NCI-H1417 (cell line): ENCODE results near the gene WNK4.
"Not testable (repeated sequence)": the region's sequence is repeated elsewhere in the genome, so short reads cannot be mapped to it uniquely, and the experiment has no call there.

Source experiments
- DNase-seq, 3 experiments: peaks; one replicate each; lab custom pipeline; 2025; lab: John Stamatoyannopoulos, UW

The WNK4 gene

DNA sequence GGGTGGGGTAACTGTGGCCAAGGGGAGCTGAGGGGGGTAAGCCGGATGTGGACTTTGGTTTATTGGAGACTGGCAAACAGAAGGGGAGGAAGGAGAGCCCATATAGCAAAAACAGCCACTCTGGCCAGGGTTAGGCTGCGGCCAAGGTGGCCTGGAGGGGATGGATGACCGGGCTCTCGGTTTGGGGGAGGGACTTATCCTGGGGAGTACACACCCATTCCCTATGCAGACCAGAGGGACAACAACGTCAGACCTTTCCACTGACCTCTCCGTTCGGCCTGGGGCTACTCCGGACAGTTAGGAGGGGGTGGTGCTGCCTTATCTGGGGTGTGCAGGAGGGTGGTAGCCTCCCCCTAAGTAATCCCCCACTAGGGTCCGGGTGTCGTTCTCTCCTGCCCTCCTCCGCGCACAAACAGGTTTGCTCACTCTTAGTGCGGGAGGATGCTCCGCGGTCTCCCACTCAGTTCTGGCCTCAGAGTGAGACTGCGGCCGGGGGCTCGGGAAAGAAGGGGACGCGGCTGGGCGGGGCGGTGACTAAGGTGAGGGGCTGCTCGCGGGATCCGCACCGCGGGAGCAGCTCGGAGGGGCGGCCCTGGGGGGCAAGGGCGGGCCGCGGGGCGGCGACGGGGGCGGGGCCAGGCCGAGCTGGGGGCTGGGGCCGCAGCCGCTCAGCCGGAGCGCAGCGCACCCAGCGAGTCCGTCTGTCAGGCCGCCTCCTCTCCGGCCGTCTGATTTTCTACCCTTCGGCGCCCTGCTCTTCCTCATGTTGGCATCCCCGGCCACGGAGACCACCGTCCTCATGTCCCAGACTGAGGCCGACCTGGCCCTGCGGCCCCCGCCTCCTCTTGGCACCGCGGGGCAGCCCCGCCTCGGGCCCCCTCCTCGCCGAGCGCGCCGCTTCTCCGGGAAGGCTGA is at the start of gene WNK4:
WNK4 (plus strand) TSS at position 675 of the 915 bp plus-strand sequence; CDS start at position 764, 89 bp downstream.
- no peak for DNase-seq

DNA sequence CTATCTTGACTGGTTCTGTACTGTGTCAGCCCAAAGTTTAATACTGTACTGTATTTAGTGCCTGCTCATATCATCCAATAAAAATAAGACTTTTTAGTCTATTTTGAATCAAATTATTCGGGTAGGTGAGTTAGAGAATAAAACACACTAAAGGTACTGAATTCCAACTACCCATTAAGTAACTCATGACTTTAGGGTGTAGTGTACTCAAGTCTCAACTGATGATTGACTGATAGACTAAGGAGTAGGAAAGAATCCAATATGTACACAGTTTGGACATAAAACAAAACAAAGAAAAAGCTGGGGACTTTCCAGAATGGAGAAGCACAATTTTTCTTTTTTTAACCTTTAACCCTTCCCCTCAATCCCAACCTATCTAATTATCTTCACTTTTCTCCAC is 39.7 kb upstream of the WNK4 start:
- DNase-seq: no peak

DNA sequence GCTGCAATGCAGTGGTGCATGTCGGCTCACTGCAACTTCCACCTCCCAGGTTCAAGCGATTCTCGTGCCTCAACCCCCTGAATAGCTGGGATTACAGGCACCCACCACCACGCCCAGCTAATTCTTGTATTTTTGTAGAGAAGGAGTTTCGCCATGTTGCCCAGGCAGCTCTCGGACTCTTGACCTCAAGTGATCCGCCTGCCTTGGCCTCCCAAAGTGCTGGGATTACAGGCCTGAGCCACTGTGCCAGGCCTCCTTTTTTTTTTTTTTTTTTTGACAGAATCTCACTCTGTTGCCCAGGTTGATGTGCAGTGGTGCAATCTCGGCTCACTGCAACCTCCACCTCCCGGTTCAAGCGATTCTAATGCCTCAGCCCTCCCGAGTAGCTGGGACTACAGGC is 37.5 kb upstream of the WNK4 start:
- not testable (repeated sequence) for DNase-seq

DNA sequence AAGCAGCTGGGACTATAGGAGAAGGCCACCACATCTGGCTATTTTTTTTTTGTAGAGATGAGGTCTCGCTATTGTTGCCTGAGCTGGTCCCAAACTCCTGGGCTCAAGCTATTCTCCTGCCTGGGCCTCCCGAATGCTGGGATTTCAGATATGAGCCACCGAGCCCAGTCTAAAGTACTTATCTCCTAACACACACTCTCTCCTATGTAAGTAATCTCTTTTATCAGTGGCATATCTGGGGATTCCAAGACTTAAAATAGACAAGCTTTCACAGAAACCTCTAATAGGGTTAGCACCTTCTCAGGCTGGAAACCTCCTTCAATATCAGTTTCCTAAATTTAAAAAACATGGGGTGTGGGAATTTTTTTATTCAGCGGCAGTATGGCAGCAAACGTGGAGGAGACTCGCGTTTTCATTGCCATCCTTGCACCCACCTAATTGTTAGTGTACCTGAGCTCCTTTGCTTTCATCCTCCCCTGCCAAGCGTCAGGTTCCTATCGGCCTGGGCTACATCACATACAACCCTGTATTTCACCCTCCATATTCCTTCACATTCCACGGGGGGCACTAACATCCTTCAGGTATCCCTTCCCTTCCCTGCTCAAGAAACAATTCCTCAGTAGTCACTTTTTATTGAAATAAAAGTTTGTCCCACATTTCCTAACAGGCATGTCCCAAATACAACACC is 36.7 kb upstream of the WNK4 start:
- DNase-seq: peak in 1 of 3 experiments; percentile 72

DNA sequence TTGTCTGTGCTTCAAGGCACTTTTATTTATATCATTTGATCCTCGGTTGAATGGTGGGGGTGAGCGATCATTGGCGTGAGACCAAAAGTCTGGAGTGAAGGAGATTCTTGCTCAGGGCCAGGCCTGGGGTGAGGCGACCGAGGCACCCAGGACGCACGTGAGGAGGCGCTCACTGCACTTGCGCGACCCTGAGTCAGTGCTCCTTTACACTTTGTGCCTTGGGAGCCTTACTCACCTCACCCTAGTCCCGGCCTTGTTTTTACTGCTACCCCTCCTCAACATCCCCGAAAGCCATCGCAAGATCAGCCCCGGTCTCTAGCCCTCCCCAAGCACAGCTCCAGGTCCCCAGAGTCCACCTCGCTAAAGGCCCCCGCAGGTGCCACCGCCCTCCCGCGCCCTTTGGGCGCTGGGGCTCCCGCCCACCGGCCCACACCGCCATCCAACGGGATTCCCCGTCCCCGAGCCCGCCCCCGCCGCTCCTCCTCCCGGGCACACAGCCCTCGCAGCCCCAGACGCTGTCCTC is 36.1 kb upstream of the WNK4 start:
- peak; percentile 64 to 95 (median 93) for DNase-seq

DNA sequence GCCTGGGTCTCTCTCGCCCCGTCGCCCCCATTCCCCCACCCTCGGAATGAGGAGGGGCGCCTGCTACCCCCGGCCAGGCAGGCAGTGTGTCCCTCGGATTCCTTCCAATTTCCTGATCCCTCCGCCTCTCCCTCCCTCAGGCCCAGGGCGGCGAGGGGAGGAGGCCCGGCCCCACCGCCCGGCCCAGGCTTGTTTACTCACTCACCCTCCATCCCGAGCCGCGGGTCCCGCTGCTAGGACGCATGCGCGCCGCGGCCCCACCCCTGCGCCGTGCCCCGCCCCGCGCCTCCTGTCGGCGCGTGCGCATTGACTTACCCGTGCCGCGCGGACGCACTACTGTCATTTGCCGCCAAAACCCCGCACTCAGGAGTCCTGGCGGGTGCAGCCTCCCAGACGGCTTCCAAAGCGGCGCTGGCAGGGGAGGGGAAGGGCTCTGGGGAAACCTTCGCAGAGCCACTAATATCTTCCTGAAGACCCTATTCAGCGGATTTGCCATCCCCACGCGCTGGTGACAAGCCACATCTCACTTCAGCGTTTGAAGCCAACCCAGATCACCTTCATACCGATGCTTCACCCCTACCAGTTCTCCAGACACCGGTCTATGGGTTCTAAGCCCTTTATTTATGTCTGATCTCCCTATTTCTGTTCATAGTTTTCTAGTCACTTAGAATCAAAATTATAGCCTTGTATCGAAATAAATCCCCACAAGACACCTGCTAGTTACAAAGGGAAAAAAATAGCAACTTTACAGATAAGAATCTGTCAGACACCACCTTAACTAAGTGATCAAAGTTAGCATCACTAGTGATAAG is 35.4 kb upstream of the WNK4 start, which contains the start of gene EZH1:
EZH1 (minus strand) TSS at position 235 of the 812 bp plus-strand sequence. CDS start 16,099 bp downstream, outside the sequence.
- DNase-seq: peak; percentile 94 to 97 (median 95)

DNA sequence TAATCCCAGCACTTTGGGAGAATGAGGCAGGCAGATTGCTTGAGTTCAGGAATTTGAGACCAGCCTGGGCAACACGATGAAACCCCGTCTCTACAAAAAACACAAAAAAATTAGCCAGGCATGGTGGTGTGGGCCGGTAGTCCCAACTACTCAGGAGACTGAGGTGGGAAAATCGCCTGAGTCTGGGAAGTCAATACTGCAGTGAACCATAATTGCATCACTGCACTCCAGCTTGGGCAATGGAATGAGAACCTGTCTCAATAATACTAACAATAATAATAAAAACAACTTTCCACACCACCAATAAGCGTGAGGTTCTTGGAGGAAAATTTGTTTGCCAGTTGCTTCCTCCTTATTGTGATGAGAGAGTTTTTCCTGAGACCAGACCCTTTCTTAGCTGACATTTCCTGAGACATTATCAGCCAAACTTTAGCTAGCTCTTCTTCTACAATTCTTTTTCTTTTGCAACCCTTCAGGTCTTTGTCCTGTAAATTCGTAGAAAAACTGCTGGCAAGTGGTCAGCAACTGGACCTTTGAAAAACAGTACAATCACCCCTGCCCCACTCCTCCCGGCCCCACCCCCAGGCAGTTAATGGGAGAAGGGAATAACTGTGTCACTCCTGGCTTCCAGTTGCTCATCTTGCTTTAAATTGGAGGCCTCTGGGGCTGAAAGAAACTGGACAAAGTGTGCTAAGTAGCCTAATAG is 32.1 kb upstream of the WNK4 start:
- DNase-seq: no peak

DNA sequence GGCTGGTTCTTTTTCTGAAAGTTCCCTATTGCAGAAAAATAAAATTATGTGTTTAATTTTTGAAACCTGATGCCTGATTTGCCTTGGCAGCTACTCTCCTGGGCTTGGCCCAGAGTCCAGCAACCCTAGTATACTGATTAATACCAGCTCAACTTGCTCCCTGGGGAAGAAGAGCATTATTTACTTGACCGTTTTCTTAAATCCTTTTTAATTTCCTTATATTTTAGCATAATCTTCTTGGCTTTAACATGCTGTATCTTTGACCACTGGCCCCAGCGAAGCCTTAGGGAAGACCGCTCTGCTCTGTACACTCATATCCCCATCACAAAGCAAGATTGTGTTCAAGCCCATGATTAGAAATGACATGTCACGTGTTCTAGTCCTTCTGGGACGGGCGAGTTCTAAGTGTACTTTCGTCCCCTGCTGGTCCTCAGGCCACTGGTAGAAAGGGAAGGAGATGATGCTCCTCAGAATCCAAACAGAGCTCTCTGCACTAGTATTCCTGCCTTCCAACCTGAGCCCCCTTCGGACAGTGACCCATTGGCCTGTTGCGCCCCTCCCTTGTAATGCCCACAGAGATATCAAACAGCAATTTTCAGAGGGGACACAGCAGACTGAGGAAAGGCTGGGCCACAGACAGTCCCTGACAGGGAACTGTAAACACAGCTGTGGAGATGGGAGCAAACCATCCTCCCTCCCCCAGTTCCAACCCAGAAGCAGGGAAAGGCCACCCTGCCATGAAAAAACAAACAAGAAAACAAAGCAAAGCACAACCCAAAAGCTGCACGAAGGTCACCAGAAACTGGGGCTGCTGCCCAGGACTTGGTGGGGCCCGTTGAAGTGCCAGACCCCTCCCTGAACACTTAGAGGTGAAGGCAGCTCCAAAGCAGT is 31.3 kb upstream of the WNK4 start:
- DNase-seq: peak in 2 of 3 experiments; percentile 14 to 39

DNA sequence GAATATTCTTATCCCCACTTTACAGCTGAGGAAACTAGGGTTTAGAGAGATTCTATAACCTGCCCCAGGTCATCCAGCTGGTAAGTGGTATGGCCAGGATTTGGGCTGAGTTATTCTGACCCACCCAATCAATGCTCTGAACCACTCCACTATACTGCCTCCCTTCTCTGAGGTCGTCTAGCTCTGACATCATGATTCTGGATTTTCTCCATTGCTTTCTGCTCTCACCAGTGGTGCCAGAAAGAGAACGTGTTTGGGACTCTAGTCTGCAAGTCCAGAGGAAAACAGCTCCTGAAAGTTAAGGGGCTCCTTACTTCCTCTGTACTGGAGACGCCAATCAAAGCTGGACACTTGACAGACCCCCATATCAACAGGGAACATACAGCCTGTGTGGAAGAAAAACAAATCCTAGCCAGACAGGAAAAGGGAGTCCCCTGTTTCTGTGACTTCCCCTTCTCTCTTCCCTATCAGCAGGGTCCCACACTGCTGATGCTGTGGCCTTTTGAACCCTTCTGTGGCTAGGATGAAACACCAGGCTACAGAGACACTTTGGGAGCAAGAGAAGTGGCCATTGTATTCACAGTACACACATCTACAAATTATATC is 29.6 kb upstream of the WNK4 start:
- no peak for DNase-seq

DNA sequence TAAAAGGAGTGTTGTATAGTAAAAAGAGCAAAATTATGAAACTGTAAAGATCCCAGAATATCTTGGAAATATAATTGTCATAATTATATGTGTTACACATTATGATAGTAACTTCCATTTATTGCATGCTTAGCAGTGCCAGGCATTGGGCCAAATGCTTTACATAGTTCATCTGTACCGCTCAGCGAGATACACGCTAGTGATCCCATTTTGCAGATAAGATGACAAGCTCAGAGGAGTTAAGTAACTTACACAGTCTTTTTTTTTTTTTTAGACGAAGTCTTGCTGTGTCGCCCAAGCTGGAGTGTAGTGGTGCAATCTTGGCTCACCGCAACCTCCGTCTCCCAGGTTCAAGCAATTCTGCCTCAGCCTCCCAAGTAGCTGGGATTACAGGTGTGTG is 28.8 kb upstream of the WNK4 start:
- no peak for DNase-seq

DNA sequence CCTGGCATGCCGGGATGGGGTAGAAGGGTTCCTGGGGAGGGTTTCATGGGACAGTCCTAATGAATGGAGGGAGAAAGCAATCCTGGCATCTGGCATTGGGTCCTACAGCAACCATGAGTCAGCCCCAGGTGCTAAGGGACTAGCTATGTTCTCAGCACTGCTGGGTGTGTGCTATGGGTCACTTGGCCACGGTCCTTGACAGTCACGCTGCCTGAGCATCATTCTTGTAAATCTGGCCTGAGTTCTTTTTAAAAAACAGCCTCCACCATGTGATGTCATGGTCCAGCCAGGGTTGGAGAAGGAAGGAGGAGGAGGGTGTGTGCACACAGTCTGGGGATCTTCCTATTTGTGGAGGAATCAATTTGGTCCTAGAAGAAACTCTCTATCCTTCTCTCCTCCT is 25.6 kb upstream of the WNK4 start:
- DNase-seq: peak in 1 of 3 experiments; percentile 31

DNA sequence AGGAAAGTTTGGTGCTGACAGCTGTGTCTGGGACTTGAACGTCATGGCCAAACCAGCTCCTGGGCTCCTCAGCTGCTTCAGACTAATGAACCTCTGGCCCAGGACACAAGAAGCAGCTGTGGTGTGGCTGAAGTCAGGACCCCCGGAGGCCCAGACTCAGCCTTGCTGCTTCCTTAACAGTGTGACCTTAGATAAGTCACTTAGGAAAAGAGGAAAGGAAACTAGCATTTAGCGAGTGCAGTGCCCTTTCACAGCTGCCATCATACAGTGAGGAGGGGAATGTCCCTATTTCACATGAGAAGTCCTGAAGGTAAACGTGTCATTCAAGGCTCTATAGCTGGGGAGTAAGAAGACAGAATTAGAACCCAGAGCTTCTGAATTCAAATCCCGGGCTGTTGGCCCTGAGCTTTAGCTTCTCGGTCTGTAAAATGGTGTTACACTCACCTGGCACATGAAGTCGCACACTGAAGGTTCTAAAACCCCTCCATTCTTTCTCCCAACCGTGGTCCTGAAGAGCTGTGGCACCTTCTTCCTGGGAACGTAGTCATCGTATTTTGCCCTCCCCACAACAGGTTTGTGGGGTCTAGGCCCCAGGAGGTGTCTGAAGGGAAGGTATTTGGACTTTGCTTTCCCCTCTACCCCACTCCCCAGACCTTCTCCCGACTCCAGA is 20.3 kb upstream of the WNK4 start:
- peak in 1 of 3 experiments; percentile 40 for DNase-seq

DNA sequence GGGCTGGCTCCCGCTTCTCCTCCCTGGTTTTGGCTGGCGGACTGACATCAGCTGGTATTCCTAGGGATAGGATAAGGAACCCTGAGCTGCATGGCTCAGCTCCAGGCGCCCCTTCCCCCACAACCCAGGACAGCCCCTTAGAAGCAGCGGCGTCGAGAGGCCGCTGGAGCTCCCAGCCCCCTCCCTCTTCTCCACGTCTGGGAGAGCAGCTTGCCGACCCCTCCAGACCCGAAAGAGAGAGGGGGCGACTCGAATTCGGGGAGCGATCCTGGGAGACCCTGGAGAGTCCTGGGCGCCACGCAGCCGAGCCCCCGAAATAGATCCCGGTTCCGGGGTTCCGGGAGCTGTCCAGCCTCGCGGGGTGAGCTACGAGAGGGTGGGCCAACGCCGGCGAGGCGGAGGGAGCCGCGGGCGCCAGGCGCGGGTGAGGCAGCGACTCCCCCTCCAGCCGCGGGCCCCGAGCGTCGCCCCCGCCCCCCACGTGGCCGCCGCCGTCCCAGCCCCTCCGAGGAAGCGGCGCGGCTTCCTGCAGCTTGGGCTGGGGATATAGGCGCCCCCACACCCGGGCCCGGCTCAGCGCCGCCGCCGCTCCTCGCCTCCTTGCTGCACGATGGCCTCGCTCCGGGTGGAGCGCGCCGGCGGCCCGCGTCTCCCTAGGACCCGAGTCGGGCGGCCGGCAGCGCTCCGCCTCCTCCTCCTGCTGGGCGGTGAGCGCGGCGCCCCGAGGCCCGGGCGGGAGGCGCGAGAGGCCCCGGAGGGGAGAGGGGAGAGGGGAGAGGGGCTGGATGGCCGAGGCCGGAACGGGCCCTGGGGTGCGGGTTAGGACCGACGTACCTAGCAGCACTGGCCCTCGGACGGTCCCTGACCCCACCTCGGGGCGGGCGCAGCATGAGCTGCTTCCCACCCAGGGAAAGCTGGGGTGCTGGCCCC is 19.5 kb upstream of the WNK4 start, which contains the start of gene RAMP2:
RAMP2 (plus strand) TSS at position 576 of the 930 bp plus-strand sequence; CDS start at position 611, 35 bp downstream.
- DNase-seq: peak; percentile 4 to 90 (median 82)

DNA sequence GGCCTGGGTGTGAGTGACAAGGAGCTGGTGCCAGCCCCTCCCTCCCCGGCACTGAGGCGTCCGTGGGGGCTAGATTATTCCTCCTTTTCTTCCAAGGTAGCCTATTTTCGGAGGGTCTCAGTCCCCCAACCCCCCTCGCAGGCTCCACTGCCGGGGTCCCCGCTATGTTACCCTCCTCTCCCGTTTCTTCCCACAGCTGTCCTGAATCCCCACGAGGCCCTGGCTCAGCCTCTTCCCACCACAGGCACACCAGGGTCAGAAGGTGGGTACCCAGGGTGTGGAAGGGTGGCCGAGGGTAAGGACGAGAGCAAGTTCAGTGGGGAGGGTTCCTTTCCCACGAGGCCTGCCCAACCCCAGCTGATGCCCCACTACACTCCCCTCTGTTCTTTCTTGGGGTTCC is 18.8 kb upstream of the WNK4 start:
- DNase-seq: no peak

DNA sequence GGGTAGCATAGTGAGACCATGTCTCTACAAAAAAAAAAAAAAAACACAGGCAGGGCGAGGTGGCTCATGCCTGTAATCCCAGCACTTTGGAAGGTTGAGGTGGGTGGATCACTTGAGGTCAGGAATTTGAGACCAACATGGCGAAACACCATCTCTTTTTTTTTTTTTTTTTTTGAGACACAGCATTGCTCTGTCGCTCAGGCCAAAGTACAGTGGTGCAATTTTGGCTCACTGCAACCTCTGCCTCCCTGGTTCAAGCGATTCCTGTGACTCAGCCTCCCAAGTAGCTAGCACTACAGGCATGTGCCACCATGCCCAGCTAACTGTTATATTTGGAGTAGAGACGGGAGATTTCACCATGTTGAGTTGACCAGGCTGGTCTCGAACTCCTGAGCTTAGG is 14.3 kb upstream of the WNK4 start:
- no peak for DNase-seq

DNA sequence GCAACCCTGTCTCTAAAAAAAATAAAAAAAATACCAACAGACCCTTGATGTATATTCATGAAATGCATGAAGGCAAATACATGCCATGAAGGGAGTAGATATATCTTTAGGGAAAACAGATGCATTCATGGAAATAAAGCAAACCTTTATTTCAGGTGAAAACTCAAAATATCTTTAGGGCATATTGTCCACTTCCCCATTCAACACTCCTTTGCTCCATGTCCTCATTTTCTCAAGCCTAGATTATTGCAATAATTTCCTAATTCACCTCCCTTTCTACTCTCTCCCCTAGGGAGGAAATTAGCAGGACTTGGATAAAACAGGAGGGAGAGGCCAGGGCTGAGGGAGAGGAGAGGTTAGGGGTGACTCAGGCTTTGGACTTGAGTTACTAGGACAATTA is 12.9 kb upstream of the WNK4 start:
- DNase-seq: no peak

DNA sequence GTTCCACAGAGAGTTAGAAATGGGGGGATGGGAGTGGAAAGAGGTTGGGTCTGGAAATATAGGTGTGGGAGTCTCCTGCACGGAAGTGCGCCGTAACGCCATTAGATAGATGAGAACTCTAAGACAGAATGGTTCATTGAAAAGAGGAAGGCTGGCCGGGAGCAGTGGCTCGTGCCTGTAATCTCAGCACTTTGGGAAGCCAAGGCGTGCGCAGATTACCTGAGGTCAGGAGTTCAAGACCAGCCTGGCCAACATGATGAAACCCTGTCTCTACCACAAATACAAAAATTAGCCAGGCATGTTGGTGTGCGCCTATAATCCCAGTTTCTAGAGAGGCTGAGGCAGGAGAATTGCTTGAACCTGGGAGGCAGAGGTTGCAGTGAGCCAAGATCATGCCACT is 12.4 kb upstream of the WNK4 start:
- DNase-seq: not testable (repeated sequence)

DNA sequence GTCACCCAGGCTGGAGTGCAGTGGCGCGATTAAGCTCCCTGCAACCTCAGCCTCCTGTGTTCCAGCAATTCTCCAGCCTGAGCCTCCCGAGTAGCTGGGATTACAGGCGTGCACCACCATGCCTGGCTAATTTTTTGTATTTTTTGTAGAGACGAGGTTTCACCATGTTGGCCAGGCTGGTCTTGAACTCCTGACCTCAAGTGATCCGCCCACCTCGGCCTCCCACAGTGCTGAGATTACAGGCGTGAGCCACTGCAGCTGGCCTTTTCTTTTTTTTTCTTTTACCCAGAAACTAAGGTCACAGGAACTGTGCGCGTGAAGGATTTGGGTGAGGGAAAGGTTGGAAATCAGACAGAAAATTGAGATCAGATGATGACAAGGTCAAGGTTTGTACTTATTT is 10.4 kb upstream of the WNK4 start:
- not testable (repeated sequence) for DNase-seq
